GM19467 (cell line): ENCODE measurements around the gene PAM.

ENCODE experiments used
- ATAC-seq: cut with Tn5 transposase; IDR thresholded peaks from one replicate; pipeline ENCODE4 v1.9.1; 2021; ENCODE audit warnings: mild to moderate bottlenecking, moderate library complexity; ENCODE audit not compliant: unreplicated experiment

The PAM gene

GRCh38 chr5:102777099-102777498 is 22.0 kb downstream of the PAM start:
- ATAC-seq, result no peak

GRCh38 chr5:102778478-102778877 is 23.4 kb downstream of the PAM start:
- ATAC-seq, result no peak

DNA sequence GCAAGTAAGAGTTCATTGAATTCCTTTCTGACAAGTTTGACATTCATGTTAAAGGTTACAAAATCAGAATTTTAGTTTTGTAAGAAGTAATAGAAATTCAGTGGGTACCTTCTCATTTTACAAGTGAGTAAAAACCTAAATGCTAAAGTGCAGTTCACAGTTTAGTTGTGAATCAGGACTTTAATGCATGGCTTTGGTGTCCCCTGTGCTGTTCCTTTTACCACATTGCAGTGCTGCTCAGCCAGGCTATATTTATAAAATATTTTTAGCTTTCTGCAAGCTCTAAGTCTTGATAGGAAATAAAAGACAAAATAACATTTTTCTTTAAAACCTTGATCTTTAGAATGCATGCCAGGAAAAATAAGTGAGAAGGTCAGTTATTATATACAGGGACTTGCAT is 26.3 kb downstream of the PAM start:
- no peak for ATAC-seq

- ATAC-seq, result no peak
These were observed 26.7 kb downstream of the PAM start for GRCh38 chr5:102781786-102782185.

DNA sequence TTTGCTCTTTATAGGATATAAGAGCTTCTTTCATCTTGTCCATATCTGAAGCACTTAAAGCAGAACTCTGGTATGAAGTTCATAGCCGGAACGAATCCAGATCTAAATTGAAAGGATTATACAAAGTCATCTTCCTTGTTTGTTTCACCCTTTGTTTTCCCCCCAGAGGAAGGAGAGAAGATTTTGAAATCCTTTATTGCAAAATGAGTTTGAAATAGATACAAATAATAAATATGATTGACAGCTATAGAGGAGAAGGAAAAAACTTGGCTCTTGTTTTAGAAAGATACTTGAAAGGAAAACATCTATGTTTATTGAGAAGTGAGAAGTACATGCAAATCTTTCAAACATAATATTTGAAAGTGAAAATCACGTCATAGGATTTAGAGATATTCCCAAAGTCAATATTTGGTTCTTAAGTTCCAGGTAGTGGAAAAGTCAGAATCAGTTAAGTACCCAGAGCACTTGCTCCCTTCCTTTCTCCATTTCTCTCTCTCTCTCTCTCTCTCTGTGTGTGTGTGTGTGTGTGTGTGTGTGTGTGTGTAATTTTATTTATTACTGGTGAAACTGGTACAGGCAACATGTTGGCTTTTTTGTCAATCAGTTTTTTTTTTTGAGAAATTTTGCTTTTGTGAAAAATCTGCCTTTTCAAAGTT is 27.2 kb downstream of the PAM start:
- no peak for ATAC-seq

DNA sequence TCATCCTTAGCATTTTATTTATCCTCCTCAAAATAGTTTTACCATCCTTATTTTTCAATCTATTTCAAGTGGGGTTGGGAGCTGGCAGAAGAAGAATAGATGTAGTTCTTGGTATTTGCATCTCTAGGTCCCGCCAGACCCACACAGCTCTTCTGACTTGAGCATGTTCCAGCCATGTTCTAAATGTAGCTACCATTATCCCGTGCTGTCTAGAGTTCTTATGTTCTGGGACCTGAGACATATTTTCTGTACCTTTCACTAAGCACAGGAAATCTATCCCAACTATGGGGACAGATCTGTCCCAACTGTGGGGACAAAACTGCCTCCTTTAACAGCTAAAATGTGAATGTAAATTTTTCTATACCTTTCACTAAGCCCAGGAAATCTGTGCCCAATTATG is 32.0 kb downstream of the PAM start:
- ATAC-seq, result no peak

- ATAC-seq, result no peak
These were observed 33.7 kb downstream of the PAM start for GRCh38 chr5:102788788-102789187.

GRCh38 chr5:102789469-102789868 is 34.4 kb downstream of the PAM start:
- ATAC-seq, result no peak

GRCh38 chr5:102790748-102791147 is 35.6 kb downstream of the PAM start:
- ATAC-seq, result no peak

- ATAC-seq, result no peak
These were observed 37.6 kb downstream of the PAM start for GRCh38 chr5:102792705-102793104.

GRCh38 chr5:102794047-102794446 is 38.9 kb downstream of the PAM start:
- ATAC-seq, result no peak

DNA sequence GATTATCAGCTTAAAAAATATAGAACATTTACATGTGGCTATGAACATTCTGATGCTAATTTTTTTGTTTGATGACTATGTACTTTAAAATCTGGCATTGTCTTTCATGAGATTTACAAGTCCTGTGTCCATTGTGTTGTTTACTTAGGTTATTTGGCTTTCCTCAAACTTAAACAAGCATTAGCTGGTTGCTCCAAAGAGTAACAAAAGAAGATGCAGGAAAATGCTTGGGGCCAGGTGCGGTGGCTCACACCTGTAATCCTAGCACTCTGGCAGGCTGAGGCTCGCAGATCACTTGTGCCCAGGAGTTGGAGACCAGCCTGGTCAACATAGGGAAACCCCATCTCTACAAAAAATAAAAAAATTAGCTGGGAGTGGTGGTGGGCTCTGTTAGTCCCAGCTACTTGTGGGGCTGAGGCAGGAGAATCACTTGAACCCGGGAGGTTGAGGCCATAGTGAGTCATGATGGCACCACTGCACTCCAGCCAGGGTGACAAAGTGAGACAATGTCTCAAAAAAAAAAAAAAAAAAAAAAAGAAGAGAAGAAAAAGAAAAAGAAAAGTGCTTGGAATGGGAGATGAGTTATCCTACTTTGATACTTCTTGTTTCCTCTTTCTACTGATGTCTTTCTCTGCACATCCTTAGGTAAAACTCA is 39.7 kb downstream of the PAM start:
- no peak for ATAC-seq

- no peak for ATAC-seq
These were observed 40.4 kb downstream of the PAM start for GRCh38 chr5:102795526-102795925.

DNA sequence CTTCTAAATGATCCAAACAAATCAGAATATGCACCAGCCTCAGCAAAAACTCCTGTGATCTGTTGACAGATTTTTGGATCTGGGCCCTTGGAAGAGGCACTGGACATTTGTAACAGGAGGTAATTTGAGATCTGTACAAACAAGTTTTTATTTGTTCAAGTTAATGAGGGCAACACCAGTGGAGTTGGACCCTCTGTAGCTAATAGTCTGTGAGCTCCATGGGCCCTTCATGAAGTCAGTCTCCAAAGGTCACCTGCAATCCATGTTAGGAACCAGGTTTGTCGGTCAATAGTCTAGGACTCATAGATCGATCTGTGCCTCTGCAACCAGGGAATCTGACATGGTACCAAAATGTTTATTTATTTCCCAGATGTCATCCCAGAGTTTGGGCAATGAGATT is 40.9 kb downstream of the PAM start:
- ATAC-seq, result no peak

- ATAC-seq, result no peak
These were observed 41.4 kb downstream of the PAM start for GRCh38 chr5:102796498-102796897.

- no peak for ATAC-seq
These were observed 42.3 kb downstream of the PAM start for GRCh38 chr5:102797322-102797884.

DNA sequence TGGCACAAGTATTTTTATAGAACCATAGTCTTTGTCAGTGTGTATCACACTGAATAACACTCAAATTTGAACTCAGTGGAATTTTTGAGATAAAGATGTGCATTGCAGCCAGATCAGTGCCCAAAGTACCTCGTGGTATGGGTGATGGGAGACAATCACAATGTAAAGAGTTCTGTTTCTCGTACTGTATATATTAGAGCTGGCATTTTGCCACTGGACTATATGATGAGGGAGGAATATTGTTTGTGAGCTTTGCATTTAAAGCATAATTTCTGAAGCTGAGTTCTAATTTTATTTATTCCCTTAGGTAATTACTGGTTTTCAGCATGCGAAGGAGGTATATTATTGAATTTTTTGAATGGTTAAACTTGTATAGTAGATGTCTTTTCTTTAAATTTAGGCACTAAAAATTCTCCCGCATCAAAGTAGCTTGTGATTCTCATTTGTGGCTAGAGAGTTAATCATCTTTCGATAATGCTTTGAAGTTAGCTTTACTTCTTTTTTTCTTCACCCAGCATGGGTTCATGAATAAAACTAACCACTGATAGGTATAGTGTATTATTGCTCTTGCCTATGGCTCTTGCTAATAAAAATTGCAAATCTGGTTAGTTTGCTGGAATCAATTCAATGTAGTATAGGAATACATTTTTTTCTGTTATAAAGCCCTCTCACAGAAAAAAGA is 43.1 kb downstream of the PAM start:
- ATAC-seq, result no peak

DNA sequence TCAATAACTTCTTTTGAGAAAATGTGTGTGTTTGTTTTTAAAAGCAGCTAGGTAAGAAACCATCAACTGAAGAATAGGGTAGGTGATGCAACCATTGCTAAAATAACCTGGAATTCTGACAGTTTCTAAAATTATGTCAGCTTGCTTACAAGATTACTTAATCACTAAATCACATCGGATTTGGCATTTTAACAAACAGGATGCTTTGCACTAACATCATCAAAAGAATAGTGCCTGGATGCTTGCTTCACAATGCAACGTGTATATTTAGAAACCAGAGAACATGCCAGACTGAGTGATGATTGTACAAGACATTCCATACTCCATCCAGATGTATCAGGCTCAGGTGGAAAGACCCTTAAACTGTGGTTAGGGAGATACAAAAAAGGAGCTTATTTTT is 43.9 kb downstream of the PAM start:
- no peak for ATAC-seq

- ATAC-seq, result no peak
These were observed 45.3 kb downstream of the PAM start for GRCh38 chr5:102800427-102800826.

GRCh38 chr5:102801371-102801770 is 46.3 kb downstream of the PAM start:
- peak; percentile 66 for ATAC-seq

DNA sequence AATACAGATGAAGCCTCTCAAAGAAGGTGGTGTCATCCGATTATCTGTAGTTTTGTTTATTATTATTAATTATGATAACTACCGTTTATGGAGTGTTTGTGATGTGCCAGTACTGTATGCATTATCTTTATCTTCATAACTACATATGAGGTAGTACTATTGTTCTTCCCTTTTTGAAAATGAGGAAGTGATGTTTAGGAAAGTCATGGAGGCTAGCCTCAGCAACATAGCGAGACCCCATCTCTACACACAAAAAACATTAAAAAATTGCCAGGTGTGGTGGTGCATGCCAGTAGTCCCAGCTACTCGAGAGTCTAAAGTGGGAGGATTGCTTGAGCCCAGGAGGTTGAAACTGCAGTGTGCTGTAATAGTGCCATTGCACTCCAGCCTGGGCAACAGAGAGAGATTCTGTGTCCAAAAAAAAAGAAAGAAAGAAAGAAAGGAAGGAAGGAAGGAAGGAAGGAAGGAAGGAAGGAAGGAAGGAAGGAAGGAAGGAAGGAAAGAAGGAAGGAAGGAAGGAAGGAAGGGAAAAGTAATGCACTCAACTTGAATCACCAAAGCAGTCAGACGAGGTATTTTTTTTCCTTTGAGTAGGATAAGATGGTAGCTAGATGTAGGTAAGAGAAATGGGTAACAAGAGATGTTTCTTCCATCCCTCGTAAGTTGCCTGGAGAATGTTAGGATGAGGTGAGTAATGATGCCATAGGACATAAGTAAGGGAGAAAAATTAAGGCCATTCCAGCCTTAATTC is 47.8 kb downstream of the PAM start:
- no peak for ATAC-seq
